Activated effector memory CD4-positive, alpha-beta T cell treated with anti-CD3 and anti-CD28 coated beads, Interleukin-2, amount 50 U/mL, for 16 hours (primary cell): ENCODE data around the gene KRT9.
"Not testable (repeated sequence)": the region's sequence is repeated elsewhere in the genome, so short reads cannot be mapped to it uniquely, and the experiment has no call there.

ENCODE experiments used
- DNase-seq: peaks from one replicate; pipeline ENCODE4 v3.0.0-alpha.2; 2020

Gene KRT9

DNA sequence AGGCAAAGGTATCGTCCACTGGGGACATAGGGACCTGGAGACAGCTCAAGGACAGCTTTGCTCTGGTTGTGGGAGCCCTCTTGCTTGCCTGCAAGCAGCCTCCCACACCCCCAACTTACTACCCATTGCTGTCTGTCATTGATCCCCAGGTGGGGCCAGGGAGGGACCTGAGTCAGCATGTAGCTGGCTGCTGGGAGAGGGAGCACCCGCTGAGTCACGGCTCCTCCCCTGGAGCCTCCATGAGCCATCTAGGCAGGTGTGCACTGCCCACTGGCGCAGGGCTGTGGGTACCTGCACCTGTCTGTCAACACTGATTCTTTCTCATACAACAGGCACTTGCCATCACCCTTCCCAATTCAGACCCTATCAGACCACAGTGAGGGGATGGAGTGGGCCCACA lies 4.9 kb upstream of the KRT9 start:
- not testable (repeated sequence) for DNase-seq

DNA sequence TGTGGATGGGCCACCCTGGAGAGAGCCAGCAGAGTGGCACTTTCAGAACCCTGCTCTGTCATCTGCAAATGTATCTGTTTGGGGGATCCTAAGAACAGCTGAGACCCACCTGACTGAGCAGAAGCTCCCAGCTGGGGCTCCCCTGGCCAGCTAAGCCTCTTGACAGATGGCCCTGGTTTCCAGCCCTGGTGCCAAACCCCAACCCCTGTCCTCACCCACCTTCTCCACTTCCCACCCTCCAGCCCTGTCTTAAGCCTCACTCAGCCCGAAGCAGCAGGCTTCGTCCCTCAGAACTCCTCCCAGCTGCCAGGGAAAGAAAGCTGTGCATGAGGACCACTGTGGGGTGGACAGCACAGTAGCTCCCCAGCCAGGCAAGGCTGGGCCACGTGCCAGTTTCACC lies 3.5 kb upstream of the KRT9 start:
- DNase-seq = no peak

DNA sequence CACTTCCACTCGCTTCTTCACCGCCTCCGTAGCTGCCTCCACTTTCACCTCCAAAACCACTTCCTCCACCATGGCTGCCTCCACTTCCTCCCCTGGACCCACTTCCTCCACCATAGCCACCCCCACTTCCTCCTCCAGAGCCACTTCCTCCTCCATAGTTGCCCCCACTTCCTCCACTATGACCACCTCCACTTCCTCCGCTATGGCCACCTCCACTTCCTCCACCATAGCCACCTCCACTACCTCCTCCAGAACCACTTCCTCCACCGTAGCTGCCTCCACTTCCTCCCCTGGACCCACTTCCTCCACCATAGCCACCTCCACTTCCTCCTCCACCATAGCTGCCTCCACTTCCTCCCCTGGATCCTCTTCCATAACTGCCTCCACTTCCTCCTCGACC lies 4.5 kb downstream of the KRT9 start:
- no peak for DNase-seq

DNA sequence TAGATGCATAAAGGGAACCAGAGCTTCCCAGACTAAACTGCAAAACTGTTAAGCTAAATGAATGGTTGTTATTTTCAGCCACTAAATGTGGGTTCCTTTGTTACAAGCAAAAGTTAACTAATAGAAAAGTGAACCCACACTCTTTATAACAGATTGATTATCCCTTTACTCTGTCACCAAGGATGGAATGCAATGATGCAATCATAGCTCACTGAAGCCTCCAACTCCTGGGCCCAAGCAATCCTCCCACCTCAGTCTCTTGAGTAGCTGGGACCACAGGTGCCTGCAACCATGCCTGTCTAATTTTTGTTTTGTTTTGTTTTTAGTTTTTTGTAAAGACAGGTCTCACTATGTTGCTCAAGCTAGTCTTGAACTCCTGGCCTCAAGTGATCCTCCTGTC lies 6.5 kb downstream of the KRT9 start:
- no peak for DNase-seq

DNA sequence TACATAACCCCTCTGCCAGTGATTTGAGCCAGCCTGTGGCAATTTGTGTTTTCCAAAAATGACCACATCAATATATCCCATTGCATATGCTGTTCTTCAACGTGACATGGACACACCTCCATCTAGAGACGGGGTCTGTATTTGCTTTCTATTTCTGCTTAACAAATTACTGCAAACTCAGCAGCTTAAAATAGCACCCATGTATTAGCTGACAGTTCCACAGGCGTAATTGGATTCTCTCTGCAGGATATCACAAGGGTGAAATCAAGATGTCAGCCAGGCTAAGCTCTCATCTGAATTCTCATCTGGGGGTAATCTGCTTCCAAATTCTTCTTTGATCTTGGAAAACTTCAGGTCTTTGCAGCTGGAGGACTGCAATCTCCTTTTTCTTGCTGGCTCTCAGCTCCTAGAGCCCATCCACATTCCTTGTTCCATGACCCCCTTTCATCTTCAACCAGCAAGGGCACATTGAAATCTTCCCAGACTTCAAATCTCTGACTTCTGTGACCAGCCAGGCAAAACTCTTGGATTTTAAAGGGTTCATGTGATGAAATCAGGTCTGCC lies 8.2 kb downstream of the KRT9 start:
- no peak for DNase-seq

DNA sequence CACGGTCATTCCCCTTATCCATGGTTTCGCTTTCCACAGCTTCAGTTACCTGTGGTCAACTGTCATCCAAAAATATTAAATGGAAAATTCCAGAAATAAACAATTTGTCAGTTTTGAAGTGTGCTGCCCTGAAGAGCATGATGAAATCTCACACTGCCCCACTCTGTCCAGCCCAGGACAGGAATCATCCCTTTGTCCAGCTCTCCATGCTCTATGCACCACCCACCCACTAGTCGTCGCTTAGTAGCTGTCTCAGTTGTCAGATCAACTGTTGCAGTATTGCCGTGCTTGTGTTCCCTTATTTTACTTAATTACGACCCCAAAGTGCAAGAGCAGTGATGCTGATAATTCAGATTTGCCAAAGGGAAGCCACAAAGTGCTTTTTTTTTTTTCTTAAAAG lies 10.3 kb downstream of the KRT9 start:
- DNase-seq = no peak

DNA sequence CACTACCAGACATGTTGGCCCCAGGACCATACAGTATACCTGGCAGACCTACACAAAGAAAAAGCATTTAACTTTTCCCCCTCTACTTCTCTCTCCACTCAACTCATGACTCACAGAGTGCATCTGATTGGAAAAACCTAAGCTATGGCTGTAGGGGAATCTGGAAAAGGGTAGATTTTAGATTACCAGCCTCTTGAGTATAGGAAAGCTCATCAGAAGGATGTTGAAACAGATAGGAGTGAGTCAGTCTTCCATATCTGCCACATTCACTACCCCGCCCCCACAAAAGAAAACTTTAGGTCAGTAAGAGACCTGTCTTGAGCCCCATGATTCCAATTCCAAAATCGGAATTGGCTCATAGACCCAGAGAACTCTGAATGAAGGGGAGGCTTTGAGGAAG lies 12.3 kb downstream of the KRT9 start:
- DNase-seq = no peak

DNA sequence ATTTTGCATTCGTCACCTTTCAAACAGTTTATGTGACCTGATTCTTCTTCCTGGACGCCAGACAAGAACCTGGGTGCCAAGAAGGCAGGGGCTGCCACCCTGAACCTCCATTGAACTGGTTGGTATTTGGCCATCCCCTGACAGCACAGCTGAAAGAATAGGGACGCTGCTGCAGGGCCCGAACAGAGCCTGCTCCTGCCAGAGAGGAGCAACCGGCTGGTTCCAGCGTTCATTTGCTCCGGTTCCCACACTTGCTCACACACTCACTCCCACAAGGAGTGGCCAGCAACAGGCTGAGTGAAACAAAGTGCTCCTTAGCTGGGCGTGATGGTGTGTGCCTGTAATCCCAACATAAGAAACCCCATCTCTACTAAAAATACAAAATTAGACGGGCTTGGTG lies 14.9 kb downstream of the KRT9 start:
- no peak for DNase-seq

DNA sequence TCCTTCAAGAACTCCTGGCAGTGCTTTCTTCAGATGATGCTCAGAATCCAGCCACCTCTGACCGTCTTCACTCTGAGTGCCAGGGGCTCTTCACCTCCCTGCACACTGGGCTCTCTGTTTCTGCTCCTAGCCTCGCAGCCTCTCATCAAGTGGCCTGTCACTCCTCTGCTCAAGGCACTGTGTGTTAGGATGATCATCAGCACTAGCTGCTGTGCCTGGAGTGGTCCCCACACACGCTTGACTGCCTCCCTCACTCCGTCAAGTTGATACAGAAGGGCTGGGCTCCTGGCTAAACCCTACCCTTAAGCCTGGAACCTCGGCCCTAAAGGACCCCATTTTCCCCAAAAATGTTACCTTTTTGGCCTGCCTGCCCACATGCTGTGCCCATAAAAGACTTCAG lies 15.6 kb downstream of the KRT9 start:
- DNase-seq = no peak

DNA sequence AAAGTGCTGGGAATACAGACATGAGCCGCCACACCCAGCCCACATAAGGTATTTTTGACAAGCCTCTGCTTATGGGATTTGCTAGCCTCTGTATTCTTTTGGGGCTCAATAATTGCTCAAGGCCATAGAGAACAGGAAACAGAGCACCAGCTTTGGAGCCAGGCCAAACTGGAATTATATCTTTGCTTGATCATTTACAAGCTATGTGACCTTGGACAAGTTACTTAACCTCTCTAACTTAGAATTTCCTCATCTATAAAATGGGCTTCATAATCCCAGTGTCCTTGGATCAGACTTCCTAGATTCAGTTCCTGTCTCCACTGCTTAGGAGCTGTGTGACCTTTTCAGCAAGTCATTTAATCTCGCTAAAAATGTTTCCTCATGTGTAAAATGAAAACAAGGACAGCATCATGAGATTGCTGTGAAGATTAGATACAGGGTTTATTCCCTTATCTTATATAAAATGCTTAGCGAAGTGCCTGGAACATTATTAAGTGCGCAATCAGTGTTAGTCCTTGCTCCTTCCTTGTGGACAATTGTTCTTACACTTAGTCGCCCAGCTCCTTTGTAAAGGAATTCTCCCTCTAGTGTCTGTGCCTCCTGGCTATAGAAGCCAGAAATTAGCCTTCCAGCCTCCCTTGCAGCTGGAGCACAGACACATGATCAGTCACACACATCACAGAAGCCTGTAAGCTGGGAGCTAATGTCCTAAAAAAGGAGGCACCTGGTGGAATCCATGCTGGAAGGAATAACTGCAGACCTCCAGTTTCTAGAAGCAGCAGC lies 16.6 kb downstream of the KRT9 start:
- DNase-seq = no peak

DNA sequence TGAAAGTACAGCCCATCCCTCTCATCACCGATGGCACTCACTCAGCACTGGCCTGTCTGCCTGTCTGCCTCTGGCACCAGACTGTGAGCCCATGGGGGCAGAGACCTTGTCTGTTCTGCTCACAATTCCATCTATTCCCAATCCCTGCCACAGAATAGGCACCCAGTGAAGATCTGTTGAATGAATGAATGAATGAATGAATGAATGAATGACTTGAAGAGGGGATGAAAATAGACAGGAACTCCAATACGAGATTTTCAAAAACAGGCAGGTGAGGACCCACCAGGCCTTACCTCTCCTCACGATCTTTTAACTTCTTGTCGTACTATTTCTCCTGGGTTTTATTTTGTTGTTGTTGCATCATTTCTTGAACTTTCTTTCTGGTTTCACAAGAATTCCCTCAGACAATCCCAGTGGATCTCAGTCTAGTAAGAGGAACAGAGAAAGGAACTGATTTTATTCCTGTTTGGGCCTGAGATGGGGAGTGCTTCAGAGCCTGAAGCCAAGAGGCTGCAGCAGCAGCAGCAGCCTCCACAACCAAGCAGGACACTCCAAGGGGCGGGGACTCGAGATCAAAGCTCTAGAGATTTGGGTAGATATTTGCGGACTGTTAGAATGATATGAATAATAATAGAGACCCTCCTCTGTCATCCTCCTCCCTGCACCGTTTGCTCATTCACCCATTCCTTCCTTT lies 17.7 kb downstream of the KRT9 start:
- no peak for DNase-seq

DNA sequence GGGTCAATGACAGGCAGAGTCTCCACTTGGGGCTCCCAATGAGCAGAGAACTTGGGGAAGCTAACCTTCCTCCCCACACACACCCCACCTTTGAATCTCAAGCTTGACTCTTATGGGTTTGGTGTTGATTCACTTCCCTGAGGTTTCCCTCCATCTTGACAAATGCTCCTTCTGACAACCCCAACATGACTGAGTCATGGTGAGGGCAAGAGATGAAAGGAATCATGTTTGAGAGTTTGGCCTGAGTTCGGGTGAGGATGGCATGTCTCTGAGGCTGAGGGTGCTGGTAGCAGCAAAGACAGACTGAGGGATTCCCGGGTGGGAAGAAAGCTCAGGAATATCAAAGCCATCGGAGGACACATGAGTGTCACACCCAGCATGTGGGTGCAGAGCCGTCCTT lies 18.7 kb downstream of the KRT9 start:
- DNase-seq = no peak

DNA sequence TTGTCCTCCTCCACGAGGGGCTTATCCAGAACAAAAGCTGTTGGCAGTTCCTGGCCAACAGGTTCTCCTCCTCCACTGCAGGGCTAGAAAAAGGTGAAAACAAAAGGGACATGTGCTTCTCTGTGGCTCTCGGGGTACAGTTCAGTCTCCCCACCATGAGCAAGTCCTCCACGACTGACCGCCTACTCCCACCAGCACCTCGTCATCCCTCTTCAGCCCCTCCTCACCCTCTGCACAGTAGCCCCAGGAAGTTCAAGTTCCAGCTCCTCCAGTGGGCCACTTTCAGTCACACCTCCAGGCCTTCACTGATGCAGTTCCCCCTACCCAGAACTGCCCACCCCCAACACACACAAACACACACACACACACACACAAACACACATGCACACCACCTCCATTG lies 19.4 kb downstream of the KRT9 start:
- no peak for DNase-seq

DNA sequence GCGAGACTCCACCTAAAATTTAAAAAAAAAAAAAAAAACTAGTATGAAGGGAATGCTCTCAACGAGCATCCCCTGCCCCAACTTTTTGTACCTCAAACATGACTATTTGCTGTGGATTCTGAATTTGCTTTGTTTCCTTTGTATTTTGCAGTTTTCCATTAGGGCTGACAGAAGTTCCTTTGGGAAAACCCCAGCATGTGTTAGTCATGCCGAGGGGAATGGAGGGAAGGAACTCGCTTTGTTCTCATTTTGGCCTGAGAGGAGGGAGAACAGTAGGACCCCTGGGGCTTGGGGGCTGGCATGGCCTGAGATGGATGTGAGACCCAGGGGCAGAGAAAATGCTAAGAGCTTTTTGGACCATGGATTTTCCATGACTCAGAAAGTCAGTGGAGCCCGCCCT lies 20.5 kb downstream of the KRT9 start:
- no peak for DNase-seq

DNA sequence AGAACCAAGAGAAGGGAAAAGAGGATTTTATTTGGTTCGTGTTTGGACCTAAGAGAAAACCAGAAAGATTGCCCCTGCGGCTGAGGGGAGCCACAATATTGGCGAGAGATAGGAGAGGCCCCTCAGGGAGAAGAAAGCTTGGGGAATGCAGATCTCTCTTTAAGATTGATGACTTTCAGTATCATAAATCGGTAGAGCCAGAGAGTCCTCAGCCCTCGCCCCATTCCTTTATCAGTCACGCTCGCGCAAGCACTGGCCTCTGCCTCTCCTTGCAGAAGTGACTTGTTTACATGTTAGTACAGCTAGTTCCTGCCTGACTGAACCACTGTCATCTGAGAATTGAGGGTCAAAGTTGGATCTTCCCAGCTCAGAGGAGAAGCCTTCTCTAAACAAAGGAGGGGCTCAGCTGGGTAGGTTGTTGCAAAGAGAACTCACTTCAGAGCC lies 22.2 kb downstream of the KRT9 start:
- DNase-seq = no peak

DNA sequence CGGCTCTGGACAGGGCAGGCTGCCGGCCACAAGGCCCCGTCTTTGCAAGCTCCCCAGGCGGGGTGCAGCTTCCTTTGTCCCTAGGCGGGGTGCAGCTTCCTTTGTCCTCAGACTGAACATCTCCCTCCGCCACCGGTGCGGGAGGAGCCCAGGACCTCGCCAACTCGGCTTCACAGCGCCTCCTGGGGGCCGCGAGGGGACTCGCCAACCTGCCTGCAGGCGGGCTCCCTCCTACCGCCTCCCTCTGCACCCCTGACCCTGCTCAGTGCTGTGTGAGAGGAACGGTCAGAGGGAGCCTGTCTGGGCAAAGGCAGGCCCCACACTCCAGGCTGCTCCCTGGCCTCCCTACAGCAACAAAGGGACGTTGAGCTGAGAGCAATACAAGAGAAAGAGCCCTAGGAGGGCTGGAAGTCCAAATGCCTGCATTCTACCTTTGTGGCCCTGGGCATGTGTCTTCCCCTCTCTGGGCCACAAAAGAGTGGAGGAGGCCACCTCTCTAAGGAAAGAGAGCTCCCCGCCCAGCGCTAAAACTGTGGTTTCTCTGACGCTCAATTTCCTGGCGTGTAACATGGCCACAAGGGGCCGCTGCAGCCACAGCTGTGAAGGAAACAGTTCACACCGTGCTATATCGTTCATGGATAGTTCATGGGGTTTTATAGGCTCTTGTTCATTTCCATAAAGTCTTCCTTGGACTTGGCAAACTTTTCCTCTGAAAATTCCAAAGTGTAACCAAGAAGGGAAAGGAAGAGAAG lies 22.8 kb downstream of the KRT9 start:
- DNase-seq = peak; percentile 93

DNA sequence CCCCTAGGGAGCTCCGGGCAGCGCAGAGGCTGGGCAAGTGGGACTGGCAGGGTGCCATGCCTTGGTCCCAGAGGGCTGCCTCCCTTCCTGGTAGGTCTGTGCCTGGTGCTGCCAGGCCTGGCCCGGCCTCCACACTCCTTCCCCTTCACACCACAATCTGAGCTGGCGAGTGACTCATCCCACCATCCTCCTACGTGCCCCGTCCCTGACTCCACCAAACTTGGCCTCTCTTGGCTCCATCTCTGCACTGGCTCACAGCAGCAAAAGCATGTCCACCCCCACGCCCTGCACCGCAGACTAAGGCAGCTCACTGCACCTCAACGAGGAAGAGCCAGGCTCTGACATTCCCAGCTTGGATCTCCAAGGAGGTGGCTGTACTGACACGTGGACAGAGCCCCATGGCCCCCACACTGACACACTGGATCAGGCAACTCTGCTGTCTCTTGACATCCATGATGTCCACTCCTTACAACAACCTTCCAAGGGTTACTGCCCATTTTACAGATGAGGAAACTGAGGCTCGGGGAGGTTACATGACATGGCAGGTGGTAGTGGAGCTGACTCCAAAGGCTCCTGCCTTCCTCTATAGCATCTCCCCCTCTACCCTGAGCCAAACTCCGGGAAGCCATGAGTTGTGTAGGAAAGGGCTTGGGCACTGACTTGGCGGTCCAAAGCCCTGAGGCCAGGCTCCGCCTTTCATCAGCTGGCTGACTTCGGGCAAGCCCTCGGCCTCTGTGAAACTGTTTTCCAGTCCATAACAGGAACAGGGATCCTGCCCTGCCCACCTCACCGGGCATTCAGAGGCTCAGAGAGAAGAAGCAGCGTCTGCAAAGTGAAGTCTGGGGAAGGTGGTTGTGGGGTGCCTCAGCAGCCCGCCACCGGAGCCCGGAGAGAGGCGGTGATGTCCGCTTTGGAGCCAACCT lies 23.7 kb downstream of the KRT9 start:
- peak; percentile 86 for DNase-seq

DNA sequence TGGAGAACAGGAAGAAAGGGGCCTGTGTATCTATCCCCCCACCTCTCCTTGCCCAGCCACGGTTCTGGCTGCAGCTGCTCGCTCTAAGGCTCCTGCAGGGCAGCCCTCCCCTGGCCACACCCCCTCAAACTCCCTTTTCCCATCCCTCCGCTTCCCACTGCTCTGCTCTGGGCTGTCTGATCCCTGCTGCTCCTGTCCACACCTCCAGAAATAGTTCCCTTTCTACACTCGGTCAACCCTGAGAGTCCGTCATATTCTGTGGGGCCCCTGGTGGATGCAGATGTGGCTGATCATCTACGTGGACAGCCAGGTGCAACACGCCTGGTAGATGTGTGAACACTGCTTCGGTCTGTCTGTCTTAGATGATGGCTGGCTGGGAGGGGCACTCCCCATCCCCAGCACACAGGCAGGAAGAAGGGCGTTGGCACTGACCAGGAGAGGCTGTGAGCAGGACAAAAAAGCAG lies 24.4 kb downstream of the KRT9 start:
- no peak for DNase-seq

DNA sequence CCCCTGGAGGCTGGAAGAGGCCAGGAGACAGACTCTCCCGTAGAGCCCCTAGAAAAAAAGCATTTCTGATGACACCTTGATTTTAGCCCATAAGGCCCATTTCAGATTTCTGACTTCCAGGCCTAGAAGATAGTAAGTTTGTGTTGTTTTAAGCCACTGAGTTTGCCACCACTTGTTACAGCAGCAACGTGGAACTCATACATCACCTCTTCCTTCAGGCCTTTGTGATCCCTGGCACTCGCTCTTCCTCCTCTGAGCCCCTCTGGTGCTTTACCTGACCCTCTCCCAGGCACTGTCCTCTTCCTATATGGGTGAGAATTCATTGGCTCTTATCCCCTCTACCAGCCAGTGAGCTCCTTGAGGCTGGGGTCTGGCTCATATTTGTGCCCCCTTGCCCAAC lies 25.0 kb downstream of the KRT9 start:
- no peak for DNase-seq

DNA sequence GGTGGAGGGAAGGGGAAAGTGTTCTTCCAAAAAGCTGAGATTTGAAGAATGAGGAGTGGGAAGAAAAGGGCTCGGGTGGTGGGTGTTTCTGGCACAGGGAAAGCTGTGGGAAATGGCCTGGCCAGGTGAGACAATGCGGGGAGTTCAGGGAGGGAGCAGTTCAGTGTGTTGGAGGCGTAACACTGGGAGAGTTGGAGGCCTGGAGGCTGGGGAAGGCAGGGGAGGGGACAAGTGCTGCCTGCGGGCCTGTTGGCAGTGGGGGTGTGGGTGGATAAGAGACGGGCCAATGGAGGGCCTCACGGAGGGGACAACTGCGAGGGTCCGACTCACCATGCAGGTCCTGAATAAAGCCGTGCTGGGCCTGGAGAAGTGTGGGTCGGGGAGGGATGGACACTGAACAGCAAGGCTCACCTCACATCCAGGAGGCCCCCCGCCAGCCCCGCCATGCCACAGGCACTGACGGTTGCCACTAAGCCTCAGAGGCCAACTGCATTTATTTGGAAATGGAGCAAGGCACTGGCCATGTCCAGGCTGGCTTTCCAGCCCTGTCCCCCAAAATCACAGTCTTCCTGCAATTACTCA lies 25.9 kb downstream of the KRT9 start:
- DNase-seq = no peak

DNA sequence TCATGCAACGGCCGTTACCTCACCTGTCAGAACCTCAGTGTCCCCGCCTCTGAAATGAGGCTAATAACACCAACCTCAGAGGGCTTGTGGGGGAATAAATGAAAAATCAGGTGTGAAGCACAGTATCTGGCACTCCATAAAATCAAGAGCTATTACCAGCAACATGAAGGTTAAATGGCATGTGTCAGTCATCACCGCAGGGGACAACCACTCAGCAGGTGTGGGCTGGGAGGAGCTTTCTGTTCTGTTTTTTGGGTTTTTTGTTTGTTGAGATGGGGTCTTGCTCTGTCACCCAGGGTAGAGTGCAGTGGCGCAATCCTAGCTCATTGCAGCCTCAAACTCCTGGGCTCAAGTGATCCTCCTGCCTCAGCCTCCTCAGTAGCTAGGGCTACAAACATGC lies 26.9 kb downstream of the KRT9 start:
- DNase-seq = no peak

DNA sequence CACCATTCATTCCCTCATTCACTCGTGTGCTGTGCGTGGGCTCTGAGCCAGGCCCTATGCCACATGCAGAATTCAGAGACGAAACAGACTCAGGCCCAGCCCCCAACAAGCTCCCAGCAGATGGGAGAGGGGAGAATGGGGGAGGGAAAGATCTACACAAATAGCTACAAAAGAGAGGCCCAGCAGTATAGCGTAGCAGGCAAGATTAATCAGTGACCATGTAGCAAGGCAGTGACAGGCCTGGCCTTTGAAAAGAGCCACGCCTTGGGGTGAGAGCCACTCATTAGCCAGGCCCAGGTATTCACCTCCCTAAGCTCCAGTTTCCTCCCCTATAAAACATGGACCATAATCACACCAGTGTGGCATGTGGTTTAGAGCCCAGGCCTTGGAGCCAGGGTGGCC lies 27.4 kb downstream of the KRT9 start:
- no peak for DNase-seq
